Activated CD4-positive, alpha-beta T cell treated with anti-CD3 and anti-CD28 coated beads for 4 hours (primary cell): ENCODE data around the gene EFNA1.
A peak's percentile ranks its signal among the peaks of the same experiment; 100 is the strongest.
"Not testable (repeated sequence)": the region's sequence is repeated elsewhere in the genome, so short reads cannot be mapped to it uniquely, and the experiment has no call there.

Experiments
- DNase-seq, 2 donors: peaks; one replicate each; pipeline ENCODE4 v3.0.0-alpha.2; 2020

Gene EFNA1

GRCh38 chr1:155160128-155160527 is 32.5 kb downstream of the EFNA1 start:
- no peak for DNase-seq

- DNase-seq, result not testable (repeated sequence)
These were observed 35.0 kb downstream of the EFNA1 start for GRCh38 chr1:155162631-155163030.

GRCh38 chr1:155163785-155164184 is 36.1 kb downstream of the EFNA1 start:
- not testable (repeated sequence) for DNase-seq

- DNase-seq, result not testable (repeated sequence)
These were observed 36.9 kb downstream of the EFNA1 start for GRCh38 chr1:155164625-155165024.

GRCh38 chr1:155166051-155166470 is 38.4 kb downstream of the EFNA1 start:
- no peak for DNase-seq

GRCh38 chr1:155166471-155167165 is 38.9 kb downstream of the EFNA1 start:
- DNase-seq, result no peak

GRCh38 chr1:155167166-155168104 is 39.8 kb downstream of the EFNA1 start:
- peak; percentile 83 for DNase-seq

- DNase-seq, result not testable (repeated sequence)
These were observed 40.4 kb downstream of the EFNA1 start for GRCh38 chr1:155168105-155168445.

- no peak for DNase-seq
These were observed 41.0 kb downstream of the EFNA1 start for GRCh38 chr1:155168456-155169210.

- DNase-seq, result no peak
These were observed 41.9 kb downstream of the EFNA1 start for GRCh38 chr1:155169541-155169940.

GRCh38 chr1:155170101-155170785 is 42.6 kb downstream of the EFNA1 start:
- DNase-seq, result no peak

- no peak for DNase-seq
These were observed 43.1 kb downstream of the EFNA1 start for GRCh38 chr1:155170806-155171205.

GRCh38 chr1:155171836-155172731 is 44.4 kb downstream of the EFNA1 start:
- peak in 1 of 2 donors; percentile 52 for DNase-seq

GRCh38 chr1:155172732-155173477 is 45.2 kb downstream of the EFNA1 start, which contains the start of gene KRTCAP2:
Gene KRTCAP2 (minus strand): TSS chr1:155173304. CDS start chr1:155173224, 80 bp downstream.
- DNase-seq, result peak; percentile 93 to 94

- DNase-seq, result peak; percentile 72 to 80
These were observed 46.0 kb downstream of the EFNA1 start, which contains the start of gene TRIM46 for GRCh38 chr1:155173478-155174323. Gene TRIM46 (plus strand): TSS chr1:155173849. CDS start chr1:155173967, 118 bp downstream.

GRCh38 chr1:155174324-155175280 is 46.9 kb downstream of the EFNA1 start:
- peak; percentile 49 to 55 for DNase-seq

GRCh38 chr1:155175281-155175926 is 47.7 kb downstream of the EFNA1 start:
- DNase-seq, result no peak

GRCh38 chr1:155175927-155176371 is 48.3 kb downstream of the EFNA1 start:
- no peak for DNase-seq
